OCI-LY3 (cell line): ENCODE measurements around the gene PIEZO1.

Experiments used
- CTCF ChIP-seq: fragments of 200-600, 300-600 bp; sonication (generic); IDR thresholded peaks from 2 replicates; pipeline ENCODE4 v1.5.1; 2014; ENCODE audit warnings: antibody characterized with exemption, low read length, low read depth
- EZH2phosphoT487 ChIP-seq: fragments of 200-600 bp; shearing (Covaris generic); IDR thresholded peaks from 2 replicates; pipeline ENCODE4 v1.6.1; 2018; ENCODE audit warnings: antibody characterized with exemption, mixed run types, low read depth

- TF ChIP-seq CTCF = no peak
- TF ChIP-seq EZH2phosphoT487 = no peak
Measured at GRCh38 chr16:88804173-88804551, 19.1 kb upstream of the PIEZO1 start.
